Measurements from ENCODE around the gene GALNT10.

GRCh38 chr5:154402611-154403010 lies 212.1 kb downstream of the GALNT10 start:
- no peak for TF ChIP-seq CTCF (IDR thresholded peaks at IDR 0.05)
- no peak for TF ChIP-seq ZFX (IDR thresholded peaks at IDR 0.05; ENCODE audit: borderline replicate concordance)
